ENCODE measurements around the gene MTX2.
"Not testable (repeated sequence)": the region's sequence is repeated elsewhere in the genome, so short reads cannot be mapped to it uniquely, and the experiment has no call there.

MTX2 gene

GRCh38 chr2:176291335-176291734 is 22.1 kb downstream of the MTX2 start:
- no peak for DNase-seq

DNA sequence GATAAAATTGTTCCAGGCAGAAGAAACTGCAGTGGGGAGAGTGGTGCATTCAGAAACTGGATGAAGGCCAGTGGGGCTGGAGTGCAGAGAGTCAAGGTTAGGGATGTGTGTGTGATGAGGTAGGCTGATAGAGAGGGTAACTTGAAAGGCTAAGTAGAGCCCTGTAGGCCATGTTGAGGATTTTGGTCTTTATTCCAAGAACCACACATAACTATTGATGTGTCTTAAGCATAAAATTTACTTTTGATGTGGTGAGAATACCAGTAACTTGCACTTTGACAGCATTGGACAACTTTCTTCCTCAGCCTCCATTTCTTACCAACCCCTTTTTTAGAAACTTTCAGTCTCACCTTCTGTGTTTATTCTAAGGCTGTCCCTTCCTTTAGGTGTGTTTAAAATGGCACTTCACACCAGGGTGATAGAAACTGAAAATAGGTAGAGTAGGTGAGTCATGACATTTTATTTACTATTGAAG is 22.6 kb downstream of the MTX2 start:
- no peak for DNase-seq

GRCh38 chr2:176292608-176293007 is 23.4 kb downstream of the MTX2 start:
- no peak for DNase-seq

GRCh38 chr2:176293334-176293733 is 24.1 kb downstream of the MTX2 start:
- no peak for DNase-seq

GRCh38 chr2:176297067-176297466 is 27.8 kb downstream of the MTX2 start:
- no peak for DNase-seq

DNA sequence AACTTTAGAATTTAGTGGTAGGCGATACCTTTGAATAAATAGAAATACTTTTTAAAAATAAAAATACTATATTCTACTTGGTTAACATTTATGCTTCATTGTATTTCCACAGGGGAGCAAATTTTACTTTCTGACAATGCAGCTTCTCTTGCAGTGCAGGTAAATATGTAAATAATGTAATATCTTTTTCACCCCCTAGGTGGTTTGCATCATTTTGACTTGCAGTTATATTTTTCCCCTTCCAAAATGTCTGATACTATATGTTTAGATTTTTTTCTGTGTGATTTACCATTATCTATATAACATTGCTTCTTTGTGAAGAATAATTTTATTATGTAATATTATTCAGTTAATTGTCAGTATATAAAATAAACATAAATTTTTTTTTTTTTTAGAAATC is 28.5 kb downstream of the MTX2 start:
- no peak for DNase-seq

- not testable (repeated sequence) for DNase-seq
These were observed 36.8 kb downstream of the MTX2 start for GRCh38 chr2:176306020-176306419.

- no peak for DNase-seq
These were observed 48.0 kb downstream of the MTX2 start for GRCh38 chr2:176317199-176317598.

GRCh38 chr2:176317623-176318065 is 48.4 kb downstream of the MTX2 start:
- no peak for DNase-seq

DNA sequence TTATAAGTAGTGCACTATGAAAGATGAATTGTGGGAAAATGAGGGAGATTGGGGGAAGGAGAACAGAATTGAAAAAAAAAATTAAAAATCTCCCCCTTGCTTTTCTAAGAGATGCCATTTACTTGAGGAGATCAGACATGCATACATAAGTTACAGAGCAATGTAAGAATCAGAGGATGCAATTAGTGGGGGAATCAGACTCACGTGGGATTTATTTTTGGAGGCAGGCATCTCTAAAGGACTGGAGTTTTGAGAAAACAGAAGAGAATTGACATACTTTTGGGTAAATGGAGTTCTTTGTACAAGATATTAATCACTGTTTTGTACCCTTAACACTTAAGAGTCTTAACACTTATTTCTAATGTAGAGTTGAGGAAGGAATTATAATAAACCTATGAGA is 52.7 kb downstream of the MTX2 start:
- DNase-seq: no peak

DNA sequence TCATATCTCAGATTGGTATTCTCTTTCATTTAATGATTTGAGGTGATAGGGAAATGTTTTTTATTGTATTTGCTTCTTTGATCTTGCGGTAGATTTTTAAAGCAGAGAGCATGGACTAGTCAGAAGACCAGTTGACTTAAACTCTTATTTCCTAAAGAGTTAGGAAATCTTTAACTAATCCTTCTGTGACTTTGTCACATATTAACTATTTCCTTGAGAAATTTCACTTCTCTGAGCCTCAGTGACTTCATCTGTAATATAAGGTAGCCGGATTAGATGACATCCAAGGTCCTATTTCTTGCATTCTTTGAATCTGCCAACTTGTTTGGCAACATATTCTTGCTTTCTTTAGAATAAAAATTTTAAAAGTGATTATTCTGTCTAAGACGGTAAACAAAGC is 55.6 kb downstream of the MTX2 start:
- no peak for DNase-seq

DNA sequence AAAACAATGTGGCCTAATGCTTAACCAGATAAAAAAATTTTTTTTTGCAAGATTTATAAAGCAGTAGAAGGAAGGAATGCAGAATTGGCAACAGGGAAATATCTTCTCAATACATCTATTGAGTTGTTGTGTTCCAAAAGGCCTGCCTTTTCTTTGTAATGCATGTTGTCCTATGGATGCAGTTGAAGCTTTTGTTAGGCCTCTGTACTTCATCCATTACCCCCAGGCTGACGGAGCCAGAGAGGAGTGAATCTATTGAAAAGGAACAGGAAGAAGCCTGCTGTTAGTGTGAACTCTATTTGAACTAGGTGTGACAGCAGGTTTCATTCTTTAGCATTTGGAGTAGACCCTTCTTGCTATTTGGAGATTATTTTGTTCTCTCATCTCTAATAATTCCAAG is 56.5 kb downstream of the MTX2 start:
- no peak for DNase-seq

DNA sequence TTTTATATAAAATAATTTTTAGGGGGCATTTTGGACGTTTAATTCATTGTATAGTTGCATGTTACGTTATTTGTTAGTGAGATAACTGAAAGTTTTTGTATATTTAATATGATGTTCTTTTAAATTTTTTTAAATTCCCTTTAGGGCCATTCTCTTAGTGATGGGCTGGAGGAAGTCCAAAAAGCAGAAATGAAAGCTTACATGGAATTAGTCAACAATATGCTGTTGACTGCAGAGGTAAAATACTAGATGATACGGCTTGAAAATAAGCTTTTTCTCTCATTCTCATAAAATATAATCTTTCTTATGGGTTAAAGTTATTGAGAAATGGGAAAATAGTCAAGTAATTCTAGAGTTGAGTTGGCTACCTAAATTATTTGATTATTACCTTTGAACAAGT is 58.9 kb downstream of the MTX2 start:
- no peak for DNase-seq

DNA sequence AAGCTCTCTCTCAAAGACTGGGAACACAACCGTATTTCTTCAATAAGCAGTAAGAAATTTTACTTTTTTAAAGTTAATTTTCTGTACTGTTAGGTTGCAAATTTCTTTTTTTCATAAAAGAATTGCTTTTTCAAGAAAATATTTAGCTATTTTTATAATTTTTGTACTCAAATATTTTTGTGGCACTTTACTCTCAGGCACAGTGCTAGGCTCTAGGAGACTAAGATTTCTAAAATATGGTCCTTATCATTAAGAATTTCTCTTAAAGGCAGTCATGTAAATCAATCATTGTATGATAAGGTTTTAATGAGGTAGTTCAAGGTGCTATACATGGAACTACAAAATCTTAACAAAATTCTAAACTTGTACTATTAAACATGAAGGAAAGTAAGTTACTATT is 61.4 kb downstream of the MTX2 start:
- no peak for DNase-seq

GRCh38 chr2:176331646-176332045 is 62.4 kb downstream of the MTX2 start:
- DNase-seq: no peak

- DNase-seq: no peak
These were observed 65.5 kb downstream of the MTX2 start for GRCh38 chr2:176334729-176335128.

- no peak for DNase-seq
These were observed 69.2 kb downstream of the MTX2 start for GRCh38 chr2:176338395-176338794.

DNA sequence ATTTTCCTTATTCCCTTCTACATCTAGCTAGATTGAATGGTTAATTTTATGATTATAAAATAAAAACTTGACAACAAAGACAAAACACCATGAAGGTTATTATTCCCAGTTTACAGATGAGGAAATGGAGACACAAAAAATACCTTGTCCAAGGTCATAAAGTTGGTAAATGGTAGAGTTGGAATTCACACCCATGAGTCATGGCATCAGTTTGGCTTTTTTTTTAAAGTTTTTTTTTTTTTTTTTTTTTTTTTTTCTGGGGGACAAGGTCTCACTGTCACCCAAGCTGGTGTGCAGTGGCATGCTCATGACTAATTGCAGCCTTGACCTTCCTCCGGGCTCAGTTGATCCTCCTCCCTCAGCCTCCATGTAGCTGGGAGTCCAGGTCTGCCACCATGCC is 70.0 kb downstream of the MTX2 start:
- no peak for DNase-seq

DNA sequence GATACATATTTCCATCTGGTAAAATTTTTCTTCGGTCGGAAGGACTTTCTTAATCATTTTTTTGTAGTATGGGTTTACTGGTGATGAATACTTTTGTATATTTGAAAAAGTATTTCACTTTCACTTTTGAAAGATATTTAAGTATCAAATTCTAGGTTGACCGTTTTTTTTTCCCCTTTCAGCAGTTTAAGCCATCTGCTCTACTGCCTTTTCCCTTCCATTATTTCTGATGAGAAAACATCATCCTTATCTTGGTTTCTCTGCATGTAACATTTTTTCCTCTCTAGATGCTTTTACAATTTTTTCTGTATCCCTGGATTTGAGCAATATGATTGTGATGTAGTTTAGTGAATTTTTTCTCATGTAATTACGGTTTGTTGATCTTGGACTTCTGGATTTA is 87.0 kb downstream of the MTX2 start:
- no peak for DNase-seq

DNA sequence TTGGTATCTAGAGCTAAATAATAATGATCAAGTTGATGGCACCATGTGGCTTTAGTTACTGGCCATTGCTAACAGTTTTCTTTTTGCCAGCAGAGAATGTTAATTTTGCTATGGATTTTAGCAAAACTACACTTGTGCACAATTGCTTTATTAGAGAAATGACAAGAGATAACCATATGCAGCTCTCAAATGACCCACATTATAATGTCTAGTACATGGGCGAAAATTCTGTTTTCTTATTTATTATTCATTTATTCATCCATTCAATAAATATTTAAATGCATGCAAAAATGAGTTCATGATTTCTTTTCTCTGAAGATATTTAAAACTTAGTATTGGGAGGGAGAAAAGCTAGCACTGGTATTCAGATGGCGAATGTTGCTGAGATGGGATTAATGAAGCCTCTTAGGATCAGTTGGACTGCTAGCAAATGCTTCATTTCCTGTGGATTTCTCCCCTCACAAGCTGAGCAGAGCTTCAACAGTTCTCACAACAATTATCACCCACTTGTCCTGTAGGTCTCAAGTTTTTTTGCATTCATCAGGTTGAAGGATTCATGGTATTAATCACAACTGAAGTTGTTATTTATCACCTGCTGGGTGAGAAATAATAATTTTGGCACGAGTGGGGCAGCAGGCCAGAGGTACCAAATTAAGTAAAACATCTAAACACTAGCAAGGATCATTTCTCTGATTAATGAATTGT is 95.2 kb downstream of the MTX2 start:
- no peak for DNase-seq

DNA sequence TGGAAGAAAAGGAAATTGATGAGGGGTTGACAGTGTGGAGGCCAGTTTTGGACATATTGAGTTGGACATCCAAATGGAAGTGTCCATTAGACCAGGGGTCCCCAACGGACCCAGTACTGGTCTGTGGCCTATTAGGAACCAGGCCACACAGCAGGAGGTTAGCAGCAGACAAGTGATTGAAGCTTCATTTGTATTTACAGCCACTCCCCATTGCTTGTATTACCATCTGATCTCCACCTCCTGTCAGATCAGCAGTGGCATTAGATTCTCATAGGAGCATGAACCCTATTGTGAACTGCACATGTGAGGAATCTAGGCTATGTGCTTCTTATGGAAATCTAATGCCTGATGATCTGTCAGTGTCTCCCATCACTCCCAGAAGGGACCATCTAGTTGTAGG is 99.1 kb downstream of the MTX2 start:
- no peak for DNase-seq

DNA sequence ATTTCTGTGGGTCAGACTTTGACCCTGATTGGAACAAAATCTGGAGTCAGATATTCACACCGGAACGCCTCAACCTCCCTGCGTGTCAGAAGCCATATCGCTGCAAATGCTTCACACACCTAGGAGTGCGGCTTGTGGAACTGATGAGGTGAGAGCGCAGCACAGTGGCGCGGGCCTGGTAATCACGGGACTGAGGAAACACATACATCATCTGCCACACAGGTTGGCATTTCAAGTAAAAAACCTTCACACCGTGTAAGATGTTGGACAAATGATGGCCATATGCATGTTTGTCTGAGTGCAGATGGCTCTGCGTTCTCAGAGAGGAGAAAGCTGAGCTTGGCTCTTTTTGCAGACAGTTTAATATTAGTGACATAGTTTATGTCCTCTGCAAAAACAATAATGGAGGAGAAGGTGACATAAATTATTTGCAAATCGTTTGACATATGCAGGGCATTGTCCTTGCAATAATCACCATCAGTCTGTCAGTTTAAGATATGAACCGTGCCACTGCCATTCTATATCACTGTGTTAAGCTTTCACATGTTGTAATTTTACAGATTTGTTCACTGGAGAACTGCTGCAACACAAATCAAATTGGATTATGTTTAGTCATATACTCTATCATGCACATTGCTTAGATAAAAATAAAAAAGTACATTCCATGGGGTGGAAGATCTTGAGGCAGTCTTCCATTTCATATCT is 101.4 kb downstream of the MTX2 start:
- DNase-seq: no peak

DNA sequence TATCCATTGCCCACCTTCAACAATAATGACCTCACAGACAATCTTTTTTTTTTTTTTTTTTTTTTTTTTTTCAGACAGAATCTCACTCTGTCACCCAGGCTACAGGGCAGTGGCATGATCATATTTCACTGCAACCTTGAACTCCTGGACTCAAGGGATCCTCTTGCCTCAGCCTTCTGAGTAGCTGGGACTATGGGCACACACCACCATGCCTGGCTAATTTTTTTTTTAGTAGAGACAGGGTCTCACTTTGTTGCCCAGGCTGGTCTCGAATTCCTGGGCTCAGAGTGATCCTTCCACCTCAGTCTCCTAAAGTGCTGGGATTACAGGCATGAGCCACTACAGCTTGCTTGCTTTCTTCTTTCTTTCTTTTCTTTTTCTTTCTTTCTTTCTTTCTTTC is 103.9 kb downstream of the MTX2 start:
- not testable (repeated sequence) for DNase-seq

DNA sequence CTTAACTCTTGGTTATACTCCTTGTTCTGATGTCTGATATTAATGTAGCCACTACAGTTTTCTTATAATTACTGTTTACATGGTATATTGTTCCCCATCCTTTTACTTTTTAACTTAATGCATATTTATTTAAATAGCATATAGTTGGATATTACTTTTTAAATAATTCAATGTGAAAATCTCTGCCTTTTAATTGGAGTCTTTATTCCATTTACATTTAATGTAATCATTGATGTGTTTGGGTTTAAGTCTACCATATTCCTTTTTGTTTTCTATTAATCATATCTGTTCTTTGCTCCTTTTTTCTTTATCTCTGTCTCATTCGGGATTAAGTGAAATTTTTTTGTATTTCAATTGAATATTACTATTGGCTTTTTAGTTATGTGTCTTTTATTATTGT is 109.1 kb downstream of the MTX2 start:
- no peak for DNase-seq

GRCh38 chr2:176380341-176380740 is 111.1 kb downstream of the MTX2 start:
- DNase-seq: no peak
